ENCODE measurements around the gene FERMT1. TPM values are rescaled to one million over a fixed set of nuclear protein-coding genes. Genes with fewer than 3 reads are reported as not detected.

Gene FERMT1
- total and polyA plus RNA-seq, 2 of the 13 experiments (the other 11 are each of a cell fraction or from before 2014, with no cell fraction given) = 15.8 to 29.5 TPM

GRCh38 chr20:6029538-6029937, 93.3 kb downstream of the FERMT1 start:
- Histone ChIP-seq H3K27me3 (ENCODE audit: control insufficient read depth in 1 of 2, insufficient read depth in 2 of 2, low read length in 2 of 2) (no peaks in the 10 kb centered on the region), H3K79me2 (ENCODE audit: insufficient read depth, low read length) (peaks cover 40% of the 10 kb centered on the region), H3K27ac (ENCODE audit: extremely low read length, insufficient read depth, low read length) (no peak overlapping the region), H4K20me1 (ENCODE audit: insufficient read depth, low read length) (peaks cover 21% of the 10 kb centered on the region), H3K4me2 (ENCODE audit: low read depth, low read length) (no peak overlapping the region), H3K4me3 (replicated peaks in 1 of 3; ENCODE audit: insufficient read depth in 1 of 3, low read depth in 2 of 3, low read length in 3 of 3) (no peak overlapping the region), H3K9me3 (ENCODE audit: low read length) (peaks cover 6% of the 10 kb centered on the region; the same call in 1 of the 2 replicates), H3K36me3 (replicated peaks in 1 of 2; ENCODE audit: control insufficient read depth in 1 of 2, insufficient read depth in 2 of 2, low read length in 2 of 2) (peaks cover 26 to 73% of the 10 kb centered on the region in 2 experiments), H3K4me1 (ENCODE audit: insufficient read depth, low read length) (peaks cover 5% of the 10 kb centered on the region), H3K9ac (ENCODE audit: insufficient read depth, low read depth, low read length) (no peak overlapping the region), H2AFZ (ENCODE audit: low read length) (no peak overlapping the region)
- in situ Hi-C loops (cut with HindIII; ENCODE audit: extremely low pct_ligation_motif_present, low pct_unique_long_range_greater_than_20kb) (no loop called here), intact Hi-C loops (cut with micrococcal nuclease; ENCODE audit: unreplicated experiment) (no loop called here)
- ATAC-seq = no peak
- 95% methylated on average over 6 of the region's 6 CpGs for WGBS (ENCODE audit: low lambda C conversion rate)
- DNase-seq (ENCODE audit: low spot score) = no peak
- POLR2A ChIA-PET = interaction anchor here (0.6 to 1.9 kb wide), 4 partner anchors 21 to 501 kb away, joined by 3 to 7 read pairs (median 4); no protein-coding TSS in a partner anchor
- 0 out of 2 replicates have a peak, but pooled peaks have one; percentile 55 for TF ChIP-seq PAWR (CRISPR knock-in tag; IDR thresholded peaks at IDR 0.05; ENCODE audit: borderline replicate concordance)
- no peak for TF ChIP-seq CSRNP2 (CRISPR knock-in tag; conservative IDR thresholded peaks at IDR 0.05; ENCODE audit: low read depth)
- BruUV-seq (replicated peaks) = no TSS peak
- no peak for FAIRE-seq
- CTCF ChIA-PET (ENCODE audit: low intra/inter-chr PET ratio, low total read pairs) = no interaction called here

- Histone ChIP-seq H3K4me2 (ENCODE audit: low read depth, low read length) (no peak overlapping the region), H3K9me3 (ENCODE audit: low read length) (peaks cover 6% of the 10 kb centered on the region; the same call in 1 of the 2 replicates), H4K20me1 (ENCODE audit: insufficient read depth, low read length) (peaks cover 21% of the 10 kb centered on the region), H3K27me3 (ENCODE audit: control insufficient read depth in 1 of 2, insufficient read depth in 2 of 2, low read length in 2 of 2) (no peaks in the 10 kb centered on the region), H2AFZ (ENCODE audit: low read length) (no peak overlapping the region), H3K79me2 (ENCODE audit: insufficient read depth, low read length) (peaks cover 46% of the 10 kb centered on the region), H3K9ac (ENCODE audit: insufficient read depth, low read depth, low read length) (no peak overlapping the region), H3K27ac (ENCODE audit: extremely low read length, insufficient read depth, low read length) (no peak overlapping the region), H3K4me3 (replicated peaks in 1 of 3; ENCODE audit: insufficient read depth in 1 of 3, low read depth in 2 of 3, low read length in 3 of 3) (no peak overlapping the region), H3K36me3 (replicated peaks in 1 of 2; ENCODE audit: control insufficient read depth in 1 of 2, insufficient read depth in 2 of 2, low read length in 2 of 2) (peaks cover 27 to 73% of the 10 kb centered on the region in 2 experiments), H3K4me1 (ENCODE audit: insufficient read depth, low read length) (peaks cover 5% of the 10 kb centered on the region)
- no peak for DNase-seq (ENCODE audit: low spot score)
- no peak for FAIRE-seq
- intact Hi-C loops (cut with micrococcal nuclease; ENCODE audit: unreplicated experiment) (no loop called here), in situ Hi-C loops (cut with HindIII; ENCODE audit: extremely low pct_ligation_motif_present, low pct_unique_long_range_greater_than_20kb) (no loop called here)
- no TSS peak for BruUV-seq (replicated peaks)
- ATAC-seq = no peak
- ChIA-PET CTCF (ENCODE audit: low intra/inter-chr PET ratio, low total read pairs) (no interaction called here), POLR2A (interaction anchor here (0.9 kb wide), 1 partner anchor 21 kb away, joined by 3 read pairs; no protein-coding TSS in a partner anchor)
- TF ChIP-seq ZNF687 (CRISPR knock-in tag; IDR thresholded peaks at IDR 0.05) = no peak
- no peak for TF ChIP-seq ZNF569 (CRISPR knock-in tag; IDR thresholded peaks at IDR 0.05; ENCODE audit: borderline replicate concordance)
- no peak for TF ChIP-seq ZNF441 (CRISPR knock-in tag; IDR thresholded peaks at IDR 0.05; ENCODE audit: borderline replicate concordance)
- TF ChIP-seq MYPOP (CRISPR knock-in tag; IDR thresholded peaks at IDR 0.05) = no peak
- no peak for TF ChIP-seq SMAD9 (CRISPR knock-in tag; IDR thresholded peaks at IDR 0.05)
- no peak for TF ChIP-seq NFRKB (IDR thresholded peaks at IDR 0.05)
- no peak for TF ChIP-seq ZFP37 (CRISPR knock-in tag; IDR thresholded peaks at IDR 0.05; ENCODE audit: borderline replicate concordance)
- TF ChIP-seq AGO1 (IDR thresholded peaks at IDR 0.05; ENCODE audit: low read depth, low read length, poor library complexity, severe bottlenecking) = no peak
- no peak for TF ChIP-seq MTF1 (CRISPR knock-in tag; IDR thresholded peaks at IDR 0.05)
Measured at GRCh38 chr20:6028818-6029217, 94.0 kb downstream of the FERMT1 start.
